Measurements from ENCODE around the gene FOXL2NB. TPM values are rescaled to one million over a fixed set of nuclear protein-coding genes. Genes with fewer than 3 reads are reported as not detected.

The FOXL2NB gene
- total RNA-seq, 4 donors from 2014 or later = 0.26 TPM; not detected in 3

DNA sequence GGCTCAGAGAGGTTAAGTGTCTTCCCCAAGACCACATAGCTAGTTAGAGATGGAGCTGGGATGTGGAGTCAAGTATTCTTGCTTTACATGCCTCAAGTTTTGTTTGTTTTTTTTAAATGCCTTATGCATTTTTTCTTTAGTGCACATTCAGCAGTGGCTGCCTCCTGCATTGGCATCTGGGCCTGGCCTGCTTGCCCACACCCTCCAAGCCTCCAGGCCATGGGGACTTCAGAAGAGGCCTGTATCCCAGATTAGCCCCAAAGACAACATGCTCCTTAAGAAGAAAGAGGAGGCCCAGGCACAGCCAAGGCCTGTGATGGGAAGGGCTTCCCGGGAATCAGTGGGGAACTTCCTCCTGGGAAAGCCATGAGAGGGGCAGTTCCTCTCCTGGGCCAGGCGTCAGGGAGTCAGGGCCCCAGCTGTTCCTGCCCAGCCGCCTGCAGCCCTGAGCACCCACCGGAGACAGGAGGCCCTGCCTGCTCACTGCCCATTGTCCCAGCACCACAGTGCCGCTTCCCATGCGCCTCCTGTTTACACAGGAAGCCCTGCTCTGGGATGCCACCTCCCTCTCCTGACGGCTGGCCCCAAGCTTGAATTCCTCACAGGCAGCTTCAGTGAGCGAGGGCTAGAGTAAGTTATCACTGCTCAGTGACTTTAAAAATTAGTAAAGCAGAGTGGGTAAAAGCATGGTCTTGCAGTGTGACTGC is 16.0 kb downstream of the FOXL2NB start:
- H3K27me3 ChIP-seq = peaks cover 65% of the 10 kb centered on the region
- peaks cover 7% of the 10 kb centered on the region for H3K4me1 ChIP-seq
- no peak overlapping the region for H3K27ac ChIP-seq
- no peaks in the 10 kb centered on the region for H3K36me3 ChIP-seq
- no peak overlapping the region for H3K4me3 ChIP-seq
- 71% methylated on average over 8 of the region's 8 CpGs for WGBS
- H3K9me3 ChIP-seq = peaks cover 5% of the 10 kb centered on the region
- TF ChIP-seq POLR2AphosphoS5 (IDR thresholded peaks at IDR 0.05) (no peak), EP300 (IDR thresholded peaks at IDR 0.05) (no peak), POLR2A (IDR thresholded peaks at IDR 0.05) (no peak)
- TF ChIP-seq, protein P1, sequence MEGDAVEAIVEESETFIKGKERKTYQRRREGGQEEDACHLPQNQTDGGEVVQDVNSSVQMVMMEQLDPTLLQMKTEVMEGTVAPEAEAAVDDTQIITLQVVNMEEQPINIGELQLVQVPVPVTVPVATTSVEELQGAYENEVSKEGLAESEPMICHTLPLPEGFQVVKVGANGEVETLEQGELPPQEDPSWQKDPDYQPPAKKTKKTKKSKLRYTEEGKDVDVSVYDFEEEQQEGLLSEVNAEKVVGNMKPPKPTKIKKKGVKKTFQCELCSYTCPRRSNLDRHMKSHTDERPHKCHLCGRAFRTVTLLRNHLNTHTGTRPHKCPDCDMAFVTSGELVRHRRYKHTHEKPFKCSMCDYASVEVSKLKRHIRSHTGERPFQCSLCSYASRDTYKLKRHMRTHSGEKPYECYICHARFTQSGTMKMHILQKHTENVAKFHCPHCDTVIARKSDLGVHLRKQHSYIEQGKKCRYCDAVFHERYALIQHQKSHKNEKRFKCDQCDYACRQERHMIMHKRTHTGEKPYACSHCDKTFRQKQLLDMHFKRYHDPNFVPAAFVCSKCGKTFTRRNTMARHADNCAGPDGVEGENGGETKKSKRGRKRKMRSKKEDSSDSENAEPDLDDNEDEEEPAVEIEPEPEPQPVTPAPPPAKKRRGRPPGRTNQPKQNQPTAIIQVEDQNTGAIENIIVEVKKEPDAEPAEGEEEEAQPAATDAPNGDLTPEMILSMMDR (IDR thresholded peaks at IDR 0.05) = no peak
- no peak for DNase-seq (ENCODE audit: low spot score in 2 of 2)

DNA sequence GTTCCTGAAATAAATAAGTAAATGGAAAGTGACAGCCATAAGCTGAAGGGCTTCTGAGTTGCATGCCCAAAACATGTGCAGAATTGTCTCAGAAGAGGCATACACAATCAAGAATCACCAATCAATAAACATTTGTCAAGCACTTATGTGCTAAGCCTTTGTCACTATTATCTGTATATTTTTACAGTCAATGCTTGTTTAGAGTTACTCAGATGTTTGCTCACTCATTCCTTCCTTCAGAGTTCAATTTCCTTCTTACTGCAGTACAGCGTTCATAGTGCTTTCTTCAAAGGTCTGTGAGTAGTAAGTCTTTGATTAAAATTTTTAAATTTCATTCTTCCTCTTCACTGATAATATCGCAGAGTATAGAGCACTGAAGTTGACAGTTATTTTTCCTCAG is 17.2 kb downstream of the FOXL2NB start:
- no peak overlapping the region for H3K4me3 ChIP-seq
- TF ChIP-seq POLR2A (IDR thresholded peaks at IDR 0.05) (no peak), EP300 (IDR thresholded peaks at IDR 0.05) (no peak), POLR2AphosphoS5 (IDR thresholded peaks at IDR 0.05) (no peak)
- TF ChIP-seq, protein P1 (IDR thresholded peaks at IDR 0.05) = no peak
- no peaks in the 10 kb centered on the region for H3K36me3 ChIP-seq
- no peak overlapping the region for H3K27ac ChIP-seq
- H3K4me1 ChIP-seq = peaks cover 7% of the 10 kb centered on the region
- DNase-seq (ENCODE audit: low spot score in 2 of 2) = no peak
- H3K9me3 ChIP-seq = peaks cover 5% of the 10 kb centered on the region
- peaks cover 56% of the 10 kb centered on the region for H3K27me3 ChIP-seq
- 95% methylated on average over 2 of the region's 2 CpGs for WGBS

DNA sequence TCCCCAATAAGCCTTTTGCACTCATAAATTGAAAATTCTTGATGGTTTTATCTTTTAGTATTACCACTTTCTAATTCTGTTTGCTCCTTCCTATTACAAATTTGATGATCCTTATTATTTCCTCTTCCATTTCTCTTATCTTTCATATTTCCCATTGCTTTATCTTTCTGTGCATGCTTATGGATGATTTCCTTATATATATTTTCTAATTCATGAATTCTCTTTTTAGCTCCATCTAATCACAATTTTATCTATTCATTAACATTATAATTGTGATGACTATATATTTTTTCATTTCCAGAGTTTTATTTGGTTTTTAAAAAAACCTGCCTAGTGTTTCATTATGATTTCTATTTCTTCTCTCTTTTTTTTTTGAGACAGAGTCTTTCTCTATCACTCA is 17.9 kb downstream of the FOXL2NB start:
- no peak overlapping the region for H3K4me3 ChIP-seq
- DNase-seq (ENCODE audit: low spot score in 2 of 2) = no peak
- H3K27me3 ChIP-seq = peaks cover 49% of the 10 kb centered on the region
- H3K4me1 ChIP-seq = peaks cover 7% of the 10 kb centered on the region
- no peaks in the 10 kb centered on the region for H3K36me3 ChIP-seq
- peaks cover 5% of the 10 kb centered on the region for H3K9me3 ChIP-seq
- no peak for TF ChIP-seq POLR2A (IDR thresholded peaks at IDR 0.05)
- TF ChIP-seq EP300 (IDR thresholded peaks at IDR 0.05) = no peak
- no peak overlapping the region for H3K27ac ChIP-seq

DNA sequence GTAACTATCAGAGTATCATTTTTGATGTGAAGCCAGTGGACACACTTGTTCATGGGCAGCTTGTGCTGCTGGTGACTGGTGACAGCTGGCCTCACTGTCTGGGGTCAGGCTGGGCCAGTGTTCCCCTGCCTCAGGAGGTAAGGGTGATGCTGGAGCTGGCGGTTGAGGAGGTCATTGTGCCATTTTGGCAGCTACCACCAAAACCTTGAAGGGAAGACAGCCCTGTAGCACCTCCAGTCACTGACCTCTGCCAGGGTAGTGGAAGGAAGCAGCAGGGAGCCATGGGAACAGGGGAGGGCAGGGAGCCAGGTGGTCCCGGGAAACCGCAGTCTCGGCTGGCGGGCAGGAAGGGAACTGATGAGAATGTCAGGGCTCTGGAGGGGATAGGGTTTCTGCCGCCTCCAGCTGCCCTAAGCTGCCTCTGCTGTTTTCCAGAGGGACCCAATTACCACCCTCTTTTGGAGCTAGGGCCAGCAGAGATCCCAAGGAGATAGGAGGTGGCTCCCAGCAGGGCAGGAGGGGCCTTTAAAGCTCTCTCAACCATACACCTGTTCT is 24.8 kb downstream of the FOXL2NB start:
- H3K9me3 ChIP-seq = no peaks in the 10 kb centered on the region
- no peak for DNase-seq (ENCODE audit: low spot score in 2 of 2)
- H3K4me3 ChIP-seq = no peak overlapping the region
- WGBS = 84% methylated on average over 6 of the region's 6 CpGs
- H3K27ac ChIP-seq = no peak overlapping the region
- no peaks in the 10 kb centered on the region for H3K36me3 ChIP-seq
- H3K27me3 ChIP-seq = peaks cover 10% of the 10 kb centered on the region
- no peak for TF ChIP-seq POLR2A (IDR thresholded peaks at IDR 0.05)
- no peak for TF ChIP-seq POLR2AphosphoS5 (IDR thresholded peaks at IDR 0.05)
- TF ChIP-seq EP300 (IDR thresholded peaks at IDR 0.05) = no peak
- TF ChIP-seq, protein P1 (IDR thresholded peaks at IDR 0.05) = no peak
- H3K4me1 ChIP-seq = no peaks in the 10 kb centered on the region

DNA sequence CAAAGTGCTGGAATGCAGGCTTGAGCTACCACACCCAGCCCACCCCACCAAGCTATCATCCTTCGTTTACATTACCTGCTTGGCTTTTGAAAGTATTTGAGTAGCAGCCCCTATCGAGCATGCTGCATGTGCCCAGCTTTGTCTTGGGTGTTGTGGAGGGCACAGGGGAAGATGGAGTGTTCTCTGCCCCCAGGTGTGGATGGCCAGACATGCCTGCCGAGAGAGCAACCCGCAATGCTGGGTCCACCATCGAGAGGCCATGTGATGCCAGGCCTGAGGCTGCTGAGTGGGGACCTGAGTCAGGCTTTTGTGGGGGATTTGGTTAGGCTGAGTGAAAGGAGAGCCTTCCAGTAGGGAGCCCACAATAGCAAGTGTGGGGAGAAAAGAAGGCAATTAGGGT is 25.9 kb downstream of the FOXL2NB start:
- WGBS = 97% methylated on average over 5 of the region's 5 CpGs

More for the DNA sequence above, 25.9 kb downstream of the FOXL2NB start:
- no peak overlapping the region for H3K4me3 ChIP-seq
- H3K36me3 ChIP-seq = no peaks in the 10 kb centered on the region
- DNase-seq (ENCODE audit: low spot score in 2 of 2) = no peak
- H3K27me3 ChIP-seq = peaks cover 10% of the 10 kb centered on the region
- H3K27ac ChIP-seq = no peak overlapping the region
- no peaks in the 10 kb centered on the region for H3K4me1 ChIP-seq
- no peak for TF ChIP-seq POLR2AphosphoS5 (IDR thresholded peaks at IDR 0.05)
- TF ChIP-seq POLR2A (IDR thresholded peaks at IDR 0.05) = no peak
- TF ChIP-seq, protein P1 (IDR thresholded peaks at IDR 0.05) = no peak
- no peak for TF ChIP-seq EP300 (IDR thresholded peaks at IDR 0.05)
- no peaks in the 10 kb centered on the region for H3K9me3 ChIP-seq
